ENCODE measurements around the gene CNTD1.
"Not testable (repeated sequence)": the region's sequence is repeated elsewhere in the genome, so short reads cannot be mapped to it uniquely, and the experiment has no call there.

The CNTD1 gene

GRCh38 chr17:42798383-42799380 lies at the start of gene CNTD1, which contains the start of gene COA3:
Gene CNTD1, plus strand, starts transcription at chr17:42798861. Its CDS starts 207 bp downstream, at chr17:42799068.
Gene COA3, minus strand, starts transcription at chr17:42798704. Its CDS starts 23 bp downstream, at chr17:42798681.
- peak; percentile 69 for DNase-seq

GRCh38 chr17:42748908-42749798 lies 49.5 kb upstream of the CNTD1 start:
- no peak for DNase-seq

- no peak for DNase-seq
Measured at GRCh38 chr17:42750739-42751344, 47.8 kb upstream of the CNTD1 start.

GRCh38 chr17:42751628-42752027 lies 47.0 kb upstream of the CNTD1 start:
- no peak for DNase-seq

- no peak for DNase-seq
Measured at GRCh38 chr17:42754782-42755181, 43.9 kb upstream of the CNTD1 start.

GRCh38 chr17:42759982-42760651 lies 38.5 kb upstream of the CNTD1 start:
- no peak for DNase-seq

GRCh38 chr17:42760652-42761581 lies 37.7 kb upstream of the CNTD1 start, which contains the start of gene RAMP2:
Gene RAMP2, plus strand, starts transcription at chr17:42761227. Its CDS starts 35 bp downstream, at chr17:42761262.
- DNase-seq = no peak

GRCh38 chr17:42761638-42762037 lies 37.0 kb upstream of the CNTD1 start:
- DNase-seq = no peak

- DNase-seq = no peak
Measured at GRCh38 chr17:42766124-42766523, 32.5 kb upstream of the CNTD1 start.

GRCh38 chr17:42767512-42767911 lies 31.1 kb upstream of the CNTD1 start:
- DNase-seq = no peak

- DNase-seq = not testable (repeated sequence)
Measured at GRCh38 chr17:42768006-42768405, 30.7 kb upstream of the CNTD1 start.

- DNase-seq = not testable (repeated sequence)
Measured at GRCh38 chr17:42769964-42770363, 28.7 kb upstream of the CNTD1 start.

GRCh38 chr17:42772945-42773289 lies 25.7 kb upstream of the CNTD1 start:
- no peak for DNase-seq

- peak; percentile 43 for DNase-seq
Measured at GRCh38 chr17:42773290-42774035, 25.2 kb upstream of the CNTD1 start, which contains the start of gene VPS25. Gene VPS25, plus strand, starts transcription at chr17:42773449. Its CDS starts 27 bp downstream, at chr17:42773476.

GRCh38 chr17:42774066-42774745 lies 24.5 kb upstream of the CNTD1 start:
- no peak for DNase-seq

GRCh38 chr17:42775534-42776098 lies 23.0 kb upstream of the CNTD1 start:
- DNase-seq = no peak

- DNase-seq = no peak
Measured at GRCh38 chr17:42778570-42778969, 20.1 kb upstream of the CNTD1 start.

- no peak for DNase-seq
Measured at GRCh38 chr17:42779304-42779935, 19.2 kb upstream of the CNTD1 start.

Data from KG1 (cell line).